ENCODE data around the gene ERG. TPM values are rescaled to one million over a fixed set of nuclear protein-coding genes. Genes with fewer than 3 reads are reported as not detected.

Gene ERG, protein sequence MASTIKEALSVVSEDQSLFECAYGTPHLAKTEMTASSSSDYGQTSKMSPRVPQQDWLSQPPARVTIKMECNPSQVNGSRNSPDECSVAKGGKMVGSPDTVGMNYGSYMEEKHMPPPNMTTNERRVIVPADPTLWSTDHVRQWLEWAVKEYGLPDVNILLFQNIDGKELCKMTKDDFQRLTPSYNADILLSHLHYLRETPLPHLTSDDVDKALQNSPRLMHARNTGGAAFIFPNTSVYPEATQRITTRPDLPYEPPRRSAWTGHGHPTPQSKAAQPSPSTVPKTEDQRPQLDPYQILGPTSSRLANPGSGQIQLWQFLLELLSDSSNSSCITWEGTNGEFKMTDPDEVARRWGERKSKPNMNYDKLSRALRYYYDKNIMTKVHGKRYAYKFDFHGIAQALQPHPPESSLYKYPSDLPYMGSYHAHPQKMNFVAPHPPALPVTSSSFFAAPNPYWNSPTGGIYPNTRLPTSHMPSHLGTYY
- 10.0 TPM for total RNA-seq

DNA sequence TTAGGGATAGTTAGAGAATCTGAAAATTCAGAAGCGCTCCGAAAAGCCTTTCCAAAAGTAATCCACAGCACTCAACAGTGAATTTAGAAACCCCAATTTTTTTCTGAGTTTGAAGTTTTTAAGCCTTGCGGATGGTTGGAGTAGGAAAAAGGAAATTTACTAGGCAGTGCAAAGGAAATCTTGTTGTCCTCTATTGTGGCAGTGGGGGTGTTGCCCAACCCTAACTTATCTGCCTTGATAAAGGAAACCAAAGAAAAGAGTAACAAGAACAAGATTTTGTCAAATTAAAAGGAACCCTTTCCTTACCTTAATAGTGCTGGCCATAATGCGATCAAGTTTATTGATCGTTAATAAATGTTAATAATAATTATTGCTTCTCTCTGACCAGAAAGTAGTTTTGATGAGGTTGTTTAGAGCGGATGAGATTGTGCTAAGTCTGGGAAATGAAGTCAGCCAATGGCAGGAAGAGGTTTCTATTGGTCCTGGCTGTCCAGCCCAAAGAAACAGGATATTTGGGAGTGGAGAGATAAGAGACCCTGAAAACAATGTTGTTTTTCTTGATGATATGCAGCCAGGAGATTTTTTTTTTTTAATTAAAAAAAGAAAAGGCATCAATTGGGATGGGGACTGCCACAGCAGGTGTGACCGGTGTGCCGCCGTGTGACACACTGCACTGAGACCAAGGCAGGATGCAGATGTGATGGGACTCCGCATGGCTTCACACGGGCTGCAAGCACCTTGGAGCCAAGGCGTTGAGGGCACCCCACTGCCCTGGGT is at the start of gene ERG:
ERG (minus strand) TSS at position 421 of the 777 bp plus-strand sequence; CDS start at position 324, 97 bp downstream.
- DNase-seq (ENCODE audit: low spot score), result no peak

DNA sequence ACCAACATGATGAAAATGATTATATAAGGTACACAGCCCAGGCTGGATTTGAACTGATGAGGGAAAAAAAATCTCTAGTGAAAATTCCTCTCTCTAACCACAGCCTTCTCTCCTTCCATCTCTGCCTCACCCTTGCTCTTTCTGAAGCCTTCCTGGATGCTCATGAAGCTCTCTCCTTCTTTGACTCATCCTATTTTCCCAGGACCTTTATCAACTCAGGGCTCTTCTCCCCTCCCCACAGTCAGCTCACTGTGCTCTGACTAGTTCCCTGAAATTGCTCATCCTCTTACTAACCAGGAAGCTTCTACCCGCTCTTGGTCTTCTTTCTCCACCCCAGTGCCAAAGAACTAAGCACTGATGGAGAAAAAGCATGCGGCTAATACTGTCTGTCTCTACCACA is 46.4 kb upstream of the ERG start:
- no peak for DNase-seq (ENCODE audit: low spot score)

DNA sequence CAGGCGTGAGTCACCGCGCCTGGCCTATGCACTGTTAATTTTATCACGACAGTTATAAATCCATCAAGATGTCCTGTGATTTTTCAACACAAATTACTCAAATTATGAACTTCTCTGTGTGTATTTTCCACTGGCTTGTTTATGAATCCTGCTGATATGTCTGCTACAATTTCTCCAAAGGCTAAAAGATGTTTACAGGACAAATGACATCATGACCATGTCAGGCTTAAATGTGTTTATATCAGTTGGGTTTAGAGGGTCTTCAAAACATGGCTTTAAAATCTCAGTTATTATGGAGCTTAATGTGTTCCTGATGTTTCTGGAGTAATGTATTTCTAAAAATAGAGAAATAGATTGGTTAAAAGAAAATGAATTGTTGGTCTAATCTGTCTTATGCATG is 44.0 kb upstream of the ERG start:
- no peak for DNase-seq (ENCODE audit: low spot score)

DNA sequence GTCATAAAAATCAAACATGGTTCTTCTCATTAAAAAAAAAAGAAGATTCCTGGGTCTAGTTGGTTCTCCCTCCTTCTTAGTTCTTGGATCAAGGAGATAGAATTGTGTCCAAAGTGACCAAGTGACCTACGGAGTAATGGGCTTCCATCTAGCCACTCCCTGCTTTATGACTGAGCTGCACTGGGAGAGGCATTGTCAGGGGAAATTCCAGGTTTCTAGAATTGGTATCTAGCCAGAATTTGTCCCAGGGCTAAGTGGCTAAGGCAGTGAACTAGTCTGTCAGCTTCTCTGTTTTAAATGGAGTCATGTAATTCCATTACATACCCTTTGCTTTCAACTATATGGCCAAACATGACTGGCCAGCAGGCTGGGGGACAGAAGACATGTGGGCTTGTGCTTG is 40.1 kb upstream of the ERG start:
- no peak for DNase-seq (ENCODE audit: low spot score)

DNA sequence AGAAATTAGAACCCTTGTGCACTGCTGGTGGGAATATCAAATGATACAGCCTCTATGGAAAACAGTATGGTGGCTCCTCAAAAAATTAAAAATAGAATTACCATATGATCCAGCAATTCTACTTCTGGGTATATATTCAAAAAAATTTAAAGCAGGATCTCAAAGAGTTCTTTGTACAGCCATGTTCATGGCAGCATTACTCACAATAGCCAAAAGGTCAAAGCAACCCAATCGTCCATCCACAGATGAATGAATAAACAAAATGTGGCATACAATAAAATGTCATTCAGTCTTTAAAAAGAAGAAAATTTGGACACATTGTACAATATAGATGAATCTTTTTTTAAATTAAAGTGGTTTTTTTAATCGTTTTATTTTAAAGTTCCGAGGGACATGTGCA is 36.3 kb upstream of the ERG start:
- DNase-seq (ENCODE audit: low spot score), result no peak

DNA sequence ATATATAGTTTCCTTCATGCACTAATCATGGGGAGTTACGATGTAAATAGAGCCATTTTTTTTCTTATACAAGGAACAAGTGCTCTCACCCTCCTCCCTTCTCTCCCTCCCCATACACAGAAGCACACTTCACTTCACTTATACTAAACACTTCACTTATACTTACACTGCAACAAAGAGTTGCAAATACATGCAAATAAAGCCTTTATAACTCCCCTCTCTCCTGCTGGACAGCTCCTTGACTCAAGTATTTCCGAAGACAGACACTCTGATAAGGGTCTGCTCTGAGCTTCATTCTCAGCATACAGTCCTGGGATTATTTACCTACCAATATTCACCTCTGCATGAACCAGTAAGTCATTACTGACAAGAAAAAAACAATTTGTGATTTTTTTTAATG is 35.6 kb upstream of the ERG start:
- no peak for DNase-seq (ENCODE audit: low spot score)

DNA sequence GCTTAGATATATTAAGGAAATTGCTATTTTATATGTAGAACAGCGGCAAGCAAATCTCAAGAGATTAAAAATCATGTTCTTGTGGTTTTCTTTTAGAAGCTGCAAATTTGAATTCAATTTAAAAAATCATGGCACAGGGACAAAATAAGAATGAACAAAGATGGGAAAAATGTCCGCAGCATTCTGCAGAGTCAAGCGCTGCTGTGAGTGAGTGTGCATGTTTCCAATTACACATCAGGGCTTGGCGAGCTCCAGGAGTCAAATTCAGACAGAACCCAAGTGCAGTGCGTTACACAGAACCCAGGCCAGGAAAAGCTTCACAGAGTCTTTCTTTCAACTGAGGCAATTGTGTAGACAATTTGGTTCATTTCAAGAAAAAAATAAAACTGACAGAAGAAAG is 33.3 kb upstream of the ERG start:
- DNase-seq (ENCODE audit: low spot score), result peak; percentile 16

DNA sequence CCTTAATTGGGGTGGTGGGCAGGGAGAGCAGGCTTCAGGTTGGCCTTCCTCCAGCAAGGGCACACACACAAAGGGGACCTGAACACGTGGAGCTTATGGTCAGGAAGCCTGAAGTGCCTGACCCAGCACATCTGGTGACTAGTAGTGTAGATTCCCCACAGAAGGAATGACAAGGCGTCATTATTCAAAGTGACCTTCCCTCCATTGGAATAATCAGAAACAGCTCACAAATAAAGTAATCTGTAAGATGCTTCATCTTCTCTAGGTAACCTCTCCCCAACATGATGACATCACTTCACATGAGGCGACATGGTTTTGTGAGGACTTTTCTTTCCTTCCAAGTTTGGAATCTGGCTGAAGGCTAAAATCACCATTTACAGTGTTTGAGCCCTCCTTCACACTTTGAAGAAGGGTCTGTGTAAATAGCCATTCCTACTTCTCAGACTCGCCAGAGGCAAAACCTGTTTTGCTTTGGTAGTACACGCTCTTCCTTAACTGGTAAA is 32.8 kb upstream of the ERG start:
- no peak for DNase-seq (ENCODE audit: low spot score)

DNA sequence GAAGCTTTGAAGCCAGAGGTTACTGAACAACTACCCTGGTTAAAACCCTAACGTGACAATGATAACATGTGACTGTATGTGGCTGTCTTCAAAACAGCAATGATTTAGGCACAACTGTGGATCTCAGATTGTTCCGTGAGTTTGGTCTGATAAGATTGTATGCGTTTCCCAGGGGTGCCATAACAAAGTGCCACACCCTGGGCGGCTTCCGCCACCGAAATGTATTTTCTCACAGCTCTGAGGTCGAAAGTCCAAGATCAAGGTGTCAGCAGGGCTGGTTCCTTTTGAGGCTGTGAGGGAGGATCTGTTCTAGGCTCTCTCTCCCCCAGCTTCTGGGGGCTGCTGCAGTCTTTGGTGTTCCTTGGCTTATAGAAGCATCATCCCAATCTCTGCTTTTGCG is 29.5 kb upstream of the ERG start:
- DNase-seq (ENCODE audit: low spot score), result no peak

DNA sequence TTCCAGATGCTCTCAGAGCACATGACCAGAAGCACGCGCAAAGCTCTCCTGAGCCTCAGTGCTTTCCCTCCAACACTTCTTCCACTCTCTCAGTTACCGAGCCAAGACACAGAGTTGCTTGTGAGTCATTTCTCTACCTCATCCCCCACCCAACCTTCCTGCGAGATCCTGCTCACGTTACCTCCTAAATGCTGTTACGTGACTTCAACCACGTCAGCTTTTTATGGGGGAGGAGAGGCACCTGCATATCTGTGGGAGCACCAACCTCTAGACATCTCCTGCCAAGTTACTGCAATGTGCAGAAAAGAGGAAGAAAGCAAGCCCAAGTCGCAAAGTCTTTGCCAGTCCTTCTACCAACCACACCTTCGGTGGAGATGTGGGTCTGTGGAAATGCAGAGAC is 27.2 kb upstream of the ERG start:
- DNase-seq (ENCODE audit: low spot score), result no peak

DNA sequence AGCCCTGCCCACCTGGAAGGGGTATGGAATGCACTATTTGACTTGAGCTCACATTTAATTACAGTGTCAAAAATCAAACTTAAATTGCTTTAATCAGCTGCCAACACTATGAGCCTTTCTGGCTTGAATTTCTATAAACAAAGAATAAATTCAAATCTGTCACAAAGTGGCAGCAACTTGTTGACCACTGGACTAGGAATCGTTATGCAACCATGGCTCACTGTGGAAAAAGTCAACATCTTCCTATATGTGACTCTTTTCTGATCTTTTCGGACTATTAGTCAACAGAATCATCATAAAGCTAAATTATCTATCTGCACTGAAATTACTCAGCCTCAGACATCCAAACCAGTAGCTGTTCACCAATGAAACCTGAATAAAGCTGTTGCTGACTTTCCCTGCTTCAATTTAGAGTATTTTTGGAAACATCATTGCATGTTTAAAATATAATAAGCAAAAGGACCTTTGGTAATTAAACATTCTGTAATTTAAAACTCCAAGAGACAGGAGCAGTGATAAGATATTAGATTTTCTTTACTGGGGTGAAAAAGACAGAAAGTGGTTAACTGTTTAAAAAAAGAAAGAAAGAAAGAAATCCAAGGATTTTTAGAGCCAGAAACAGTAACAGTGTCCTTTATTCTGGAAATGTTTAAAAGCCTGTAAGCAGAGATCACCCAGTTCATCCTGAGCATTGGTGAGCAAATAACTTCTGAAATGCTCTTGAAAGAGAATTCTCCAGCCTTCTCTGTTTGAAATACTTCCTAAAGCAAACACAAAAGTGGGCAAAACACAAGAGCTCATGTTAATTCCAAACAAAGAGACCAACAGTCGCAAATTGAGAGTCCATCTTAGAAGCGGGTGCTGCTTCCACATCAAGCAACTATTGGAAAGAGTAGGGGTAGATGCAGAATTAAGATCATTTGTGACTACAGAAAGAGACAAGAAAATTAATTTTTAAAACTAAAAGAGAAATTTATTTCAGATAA is 26.2 kb upstream of the ERG start:
- DNase-seq (ENCODE audit: low spot score), result no peak

DNA sequence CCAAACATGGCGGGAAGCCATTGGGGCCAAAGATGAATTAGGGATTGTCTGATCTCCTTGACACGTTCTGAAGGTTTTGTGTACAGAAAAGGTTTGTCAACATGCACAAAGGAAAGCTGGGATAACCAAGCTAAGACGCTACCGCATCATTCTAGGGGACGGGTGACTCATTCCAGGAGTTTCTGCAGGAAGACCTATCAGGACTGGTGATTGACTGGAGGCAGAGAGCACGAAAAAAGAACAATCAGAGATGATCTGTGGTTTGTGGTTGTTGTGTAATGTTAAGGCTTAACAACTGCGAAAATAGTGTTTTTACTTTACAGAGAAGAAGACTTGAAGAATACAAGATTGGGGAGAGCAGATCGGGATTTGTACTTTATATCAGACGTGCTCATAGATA is 22.2 kb upstream of the ERG start:
- DNase-seq (ENCODE audit: low spot score), result no peak

DNA sequence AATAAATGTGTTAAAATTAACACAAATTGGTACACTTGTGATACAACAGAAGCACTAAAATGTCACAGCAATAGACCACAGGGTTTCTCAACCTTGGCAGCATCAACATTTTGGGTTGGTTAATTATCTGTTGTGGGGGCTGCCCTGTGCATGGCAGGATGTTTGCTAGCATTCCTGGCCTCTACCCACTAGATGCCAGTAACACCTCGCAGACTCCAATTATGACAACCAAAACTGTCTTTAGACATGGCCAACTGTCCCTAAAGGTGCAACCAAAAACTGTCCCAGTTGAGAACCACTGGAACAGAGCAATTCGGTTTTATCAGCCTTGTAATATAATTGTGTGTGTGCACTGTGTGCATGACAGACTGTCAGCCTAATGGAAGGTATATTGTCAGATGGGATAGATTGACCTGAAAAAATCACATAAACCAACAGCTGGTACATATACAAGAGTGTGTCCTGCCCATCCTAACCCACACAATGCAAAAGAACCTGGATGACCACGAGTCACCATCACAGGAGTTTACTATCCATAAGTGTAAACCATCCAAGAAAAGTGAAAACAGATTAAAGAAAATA is 13.5 kb upstream of the ERG start:
- no peak for DNase-seq (ENCODE audit: low spot score)

DNA sequence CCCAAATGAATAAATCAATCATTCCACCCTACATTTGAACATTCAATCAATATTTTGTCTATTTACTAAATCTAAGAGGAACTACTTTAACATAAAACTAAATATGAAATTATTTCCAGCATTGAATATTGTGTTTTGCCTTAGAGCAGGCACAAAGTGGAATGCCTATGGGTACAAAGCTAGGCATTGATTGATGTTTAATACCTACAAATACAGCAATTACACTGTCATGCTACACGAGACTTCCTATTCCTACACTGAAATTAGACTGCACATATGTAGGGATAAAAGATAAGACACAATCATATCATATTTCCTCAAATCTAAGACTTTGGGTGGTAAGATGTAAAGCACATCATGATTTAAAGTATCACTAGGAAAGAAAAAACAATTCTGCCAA is 12.9 kb upstream of the ERG start:
- DNase-seq (ENCODE audit: low spot score), result no peak

DNA sequence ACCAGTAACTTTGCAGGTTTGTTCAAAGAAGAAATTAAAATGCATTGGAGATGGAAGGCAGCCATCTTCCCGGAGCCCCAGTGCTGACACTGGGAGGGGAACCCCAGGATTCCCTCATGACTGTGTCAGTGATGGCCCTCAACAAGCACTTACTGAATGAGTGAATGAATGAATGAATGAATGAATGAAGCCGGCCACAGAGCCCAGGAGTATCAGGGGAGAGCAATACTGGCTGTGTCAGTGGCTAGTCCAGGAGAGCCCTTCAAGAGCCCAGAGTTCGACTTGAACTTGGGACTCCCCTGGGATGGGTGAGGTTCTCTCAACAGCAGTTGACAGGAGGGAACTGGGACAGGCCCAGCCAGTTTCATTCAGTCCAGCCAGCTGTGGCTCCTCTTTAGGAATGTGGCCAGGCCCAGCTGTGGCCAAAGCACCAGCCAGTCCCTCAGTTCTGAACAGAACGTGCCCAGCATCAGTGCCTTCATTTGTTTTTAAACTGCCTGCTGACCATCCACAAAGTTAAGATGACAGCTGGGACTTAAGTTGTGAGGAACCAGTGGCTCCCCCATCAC is 9.2 kb upstream of the ERG start:
- DNase-seq (ENCODE audit: low spot score), result no peak

DNA sequence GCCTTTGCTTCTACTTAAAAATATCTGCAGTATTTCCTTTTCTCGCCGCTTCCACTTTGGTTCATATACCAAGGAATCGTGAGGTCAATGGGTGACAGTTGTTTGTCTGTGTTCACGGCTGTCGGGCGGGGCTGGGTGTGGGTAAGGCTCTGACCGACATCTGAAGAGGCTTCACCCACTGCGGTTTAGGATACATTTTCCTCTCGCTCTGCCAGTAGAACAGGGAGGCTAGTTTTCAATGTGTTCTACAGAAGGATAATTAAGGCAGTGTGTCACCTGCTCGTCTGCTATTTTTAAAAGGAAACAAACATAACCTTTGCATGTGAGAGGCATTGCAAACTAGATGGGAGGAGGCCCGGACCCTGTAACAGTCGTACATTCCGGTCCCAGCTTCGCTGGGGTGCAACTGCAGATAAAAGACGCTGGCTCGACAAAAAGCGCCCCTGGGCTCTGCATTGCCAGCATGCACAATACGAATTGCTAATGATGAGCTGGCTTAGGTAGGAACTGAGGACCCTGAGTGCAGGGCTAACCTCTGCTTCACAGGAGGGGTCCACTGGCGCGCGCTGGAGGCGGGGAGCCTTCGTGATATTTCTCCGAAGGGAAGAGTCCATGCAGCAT is 8.5 kb upstream of the ERG start:
- DNase-seq (ENCODE audit: low spot score), result no peak

DNA sequence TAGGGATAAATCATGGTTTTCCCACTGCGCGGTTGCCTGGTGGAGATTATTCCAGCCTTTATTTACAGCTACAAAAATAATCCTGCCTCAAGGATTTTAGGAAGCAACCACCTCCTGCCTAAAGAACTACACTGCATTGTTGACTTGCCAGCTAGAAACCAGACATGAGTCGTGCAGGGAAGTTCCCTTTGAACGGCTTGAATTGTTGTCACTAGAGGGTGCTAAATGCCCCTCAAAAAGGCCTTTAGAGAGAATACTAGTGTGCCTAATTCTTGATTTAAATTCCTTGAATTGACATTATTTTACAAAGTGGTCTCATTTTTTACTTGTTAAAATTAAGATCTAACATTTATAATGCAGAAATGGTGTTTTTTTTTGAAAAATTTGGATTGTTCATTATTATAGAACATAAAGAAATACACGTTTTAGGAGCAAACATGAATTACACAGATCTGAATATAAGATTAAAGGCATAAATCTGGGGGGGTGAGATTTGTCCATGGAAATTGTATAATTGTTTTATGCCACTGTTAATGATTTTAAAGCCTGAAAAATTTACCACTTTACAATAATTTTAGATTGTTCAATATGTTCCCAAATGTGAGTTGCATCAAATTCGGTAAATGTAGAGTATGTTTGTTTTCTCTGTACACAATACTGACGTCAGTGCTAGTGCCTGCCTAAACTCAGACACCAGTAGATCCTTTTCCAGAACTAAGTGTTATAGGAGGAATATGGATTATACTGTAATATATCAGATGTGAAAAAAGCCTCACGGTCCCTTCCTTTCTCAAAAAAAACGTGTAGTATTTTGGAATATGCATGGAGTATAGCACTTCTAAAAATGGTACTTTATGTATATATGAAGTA is 7.6 kb upstream of the ERG start:
- DNase-seq (ENCODE audit: low spot score), result peak; percentile 55

DNA sequence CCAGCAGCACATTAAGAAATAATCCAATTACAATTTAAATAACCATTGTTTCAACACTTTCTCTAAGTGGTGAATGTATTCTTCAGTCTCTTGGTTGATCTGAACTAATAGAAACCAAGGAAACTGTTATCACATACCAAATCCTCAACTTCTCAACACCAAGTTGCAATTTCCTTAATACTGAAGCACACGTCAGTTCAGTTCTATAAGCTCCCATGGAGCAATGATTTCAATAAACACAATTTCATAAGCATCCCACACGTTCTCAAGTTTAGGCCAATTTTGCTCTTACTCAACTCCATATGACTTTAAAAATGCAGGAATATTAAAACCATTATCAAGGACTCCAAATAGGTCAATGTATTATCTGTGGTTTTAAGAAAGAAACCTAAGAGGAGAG is 5.8 kb upstream of the ERG start:
- DNase-seq (ENCODE audit: low spot score), result no peak

DNA sequence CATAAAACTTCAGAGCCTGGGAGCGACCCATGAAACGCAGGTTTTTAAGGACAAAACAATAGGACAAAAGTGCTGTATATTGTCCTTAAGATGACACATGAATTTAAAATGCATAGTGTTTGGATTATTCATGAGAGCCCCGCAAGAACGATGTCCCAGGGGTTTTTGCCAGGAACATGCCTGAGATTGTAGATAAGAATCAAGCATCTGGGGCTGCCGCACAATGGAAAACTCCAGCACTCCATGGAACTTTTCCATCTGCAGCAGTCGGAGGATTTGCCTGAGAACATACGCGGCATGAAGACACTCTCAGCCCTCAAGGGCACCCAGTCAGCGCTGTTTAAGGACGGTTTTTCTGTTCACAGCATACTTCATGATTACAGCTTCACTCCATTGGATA is 5.3 kb upstream of the ERG start:
- no peak for DNase-seq (ENCODE audit: low spot score)

DNA sequence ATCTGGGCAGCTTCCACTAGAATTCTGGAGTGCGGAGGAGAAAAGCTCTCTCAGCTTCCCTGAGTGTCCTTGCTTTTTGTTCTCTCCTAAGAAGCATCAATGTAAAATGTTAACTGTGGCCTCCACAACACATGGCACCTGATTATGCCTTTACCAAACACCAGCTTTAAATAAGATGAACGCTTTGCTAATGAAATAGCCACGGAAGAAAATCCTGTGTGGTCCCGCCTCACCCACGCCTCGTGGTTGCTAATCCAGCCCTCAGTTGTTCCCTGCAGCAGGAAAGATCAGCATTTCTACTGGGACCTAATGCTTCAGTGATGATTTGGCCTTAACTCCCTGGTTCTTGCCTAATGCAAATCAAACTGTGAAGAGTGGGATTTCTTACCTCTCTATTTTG is 1.8 kb upstream of the ERG start:
- no peak for DNase-seq (ENCODE audit: low spot score)

All from mucosa of gallbladder (tissue), 1 donor.